Esophagus muscularis mucosa (tissue), 4 donors: ENCODE results near the gene STK16. TPM values are rescaled to one million over a fixed set of nuclear protein-coding genes. Genes with fewer than 3 reads are reported as not detected.
A peak's percentile ranks its signal among the peaks of the same experiment; 100 is the strongest.

Experiments used
- DNase-seq: peaks from one replicate; pipeline ENCODE4 v3.0.0-alpha.2; 2017; ENCODE audit errors: extremely low spot score
- H3K27ac ChIP-seq, 4 donors: fragments of 200-600 bp; sonication (generic); replicated peaks in 1 of 4; 1 replicate in 3 of 4; 2 replicates in 1 of 4; pipeline ENCODE4 v1.5.1; 2016 to 2019; ENCODE audit warnings: mild to moderate bottlenecking in 1 of 4
- H3K27me3 ChIP-seq, 4 donors: fragments of 200-600 bp; sonication (generic); one replicate each; pipeline versions ENCODE4 v1.5.1 to v1.6.0; 2016 to 2019
- H3K36me3 ChIP-seq, 4 donors: fragments of 200-600 bp; sonication (generic); one replicate each; pipeline ENCODE4 v1.5.1; 2016 to 2019
- H3K4me1 ChIP-seq, 4 donors: fragments of 200-600 bp; sonication (generic); one replicate each; pipeline ENCODE4 v1.5.1; 2016 to 2019
- H3K4me3 ChIP-seq, 4 donors: fragments of 200-600 bp; sonication (generic); 1 replicate in 2 of 4; 2 replicates in 2 of 4; pipeline ENCODE4 v1.5.1; 2016 to 2019; ENCODE audit warnings: mild to moderate bottlenecking in 4 of 4, moderate library complexity in 1 of 4
- H3K9me3 ChIP-seq, 4 donors: fragments of 200-600 bp; sonication (generic); 1 replicate in 3 of 4; 2 replicates in 1 of 4; pipeline ENCODE4 v1.5.1; 2016 to 2019
- CTCF ChIP-seq, 3 experiments: fragments of 200-600 bp in 2 of 3; fragments of 450-650 bp in 1 of 3; sonication (generic) in 2 of 3; IDR thresholded peaks; one replicate each; pipeline ENCODE4 v1.5.1; 2017 to 2019; ENCODE audit warnings: antibody characterized with exemption in 3 of 3, mild to moderate bottlenecking in 2 of 3, moderate library complexity in 1 of 3
- EP300 ChIP-seq: sonication (generic); formaldehyde crosslinking; IDR thresholded peaks from one replicate; pipeline ENCODE4 v1.6.1; 2017; ENCODE audit warnings: antibody characterized with exemption
- POLR2A ChIP-seq: fragments of 450-650 bp; IDR thresholded peaks from one replicate; pipeline ENCODE4 v1.6.1; 2017; ENCODE audit warnings: antibody characterized with exemption, moderate library complexity, mild to moderate bottlenecking, low read depth
- POLR2AphosphoS5 ChIP-seq, 2 donors: sonication (generic); formaldehyde crosslinking; IDR thresholded peaks; one replicate each; pipeline ENCODE4 v1.6.1; 2017; ENCODE audit warnings: antibody characterized with exemption in 2 of 2
- WGBS: methylation state at CpG from one replicate; pipeline ENCODE4 v1.1.5; 2018; 5-methylcytosine and 5-hydroxymethylcytosine counted together
- intact Hi-C: fragments of 100-400 bp; cut with DNase I; formaldehyde crosslinking; loops from one replicate; pipeline ENCODE4 v1.15.1; 2023
- total RNA-seq, 4 donors: library from RNA; depleted of rRNA; stranded (reverse); fragments of >200 nt; gene quantifications; one replicate each; pipeline versions ENCODE4 v1.1.0 to v1.2.1, GENCODE V29; 2016

The STK16 gene
- total RNA-seq, 4 donors from 2014 or later, result 12.8 to 21.6 (median 16.7) TPM

- peaks cover 0 to 13% (median 10%) of the 10 kb centered on the region in 4 donors for H3K36me3 ChIP-seq
- no peak for DNase-seq
- H3K4me3 ChIP-seq, result no peak overlapping the region
- intact Hi-C loops, result loop anchor here (10.0 kb wide), 1 partner anchor 46 kb away; the partner anchor contains the start of genes GLB1L and STK16
- no peaks in the 10 kb centered on the region for H3K27me3 ChIP-seq
- WGBS, result 89% methylated on average over 13 of the region's 16 CpGs
- TF ChIP-seq POLR2AphosphoS5 (IDR thresholded peaks at IDR 0.05), result no peak
- no peak for TF ChIP-seq POLR2A
- no peak for TF ChIP-seq CTCF (IDR thresholded peaks at IDR 0.05)
- TF ChIP-seq EP300, result no peak
- H3K9me3 ChIP-seq, result no peaks in the 10 kb centered on the region
- peak overlapping the region; percentile 56 to 73 (median 68) for H3K27ac ChIP-seq
- H3K4me1 ChIP-seq, result peaks cover 9 to 50% (median 45%) of the 10 kb centered on the region in 4 donors
Observed at GRCh38 chr2:219290381-219291171, 45.3 kb downstream of the STK16 start.

GRCh38 chr2:219291394-219291793 is 46.1 kb downstream of the STK16 start:
- H3K36me3 ChIP-seq, result peaks cover 0 to 4% (median 3%) of the 10 kb centered on the region in 4 donors
- no peak for DNase-seq
- no peaks in the 10 kb centered on the region for H3K27me3 ChIP-seq
- no peak overlapping the region for H3K27ac ChIP-seq
- intact Hi-C loops, result loop anchor here (10.0 kb wide), 1 partner anchor 47 kb away; the partner anchor contains the start of genes GLB1L and STK16
- TF ChIP-seq POLR2A, result no peak
- TF ChIP-seq EP300, result no peak
- TF ChIP-seq CTCF (IDR thresholded peaks at IDR 0.05), result no peak
- peaks cover 9 to 42% (median 37%) of the 10 kb centered on the region in 4 donors for H3K4me1 ChIP-seq
- WGBS, result 89% methylated on average over 7 of the region's 7 CpGs
- H3K4me3 ChIP-seq, result no peak overlapping the region
- H3K9me3 ChIP-seq, result no peaks in the 10 kb centered on the region

- no peaks in the 10 kb centered on the region for H3K36me3 ChIP-seq
- TF ChIP-seq POLR2AphosphoS5 (IDR thresholded peaks at IDR 0.05) (no peak), EP300 (no peak)
- no peaks in the 10 kb centered on the region for H3K9me3 ChIP-seq
- peaks cover 9 to 37% (median 32%) of the 10 kb centered on the region in 4 donors for H3K4me1 ChIP-seq
- intact Hi-C loops, result loop anchor here (10.0 kb wide), 1 partner anchor 47 kb away; the partner anchor contains the start of genes GLB1L and STK16
- H3K4me3 ChIP-seq, result no peak overlapping the region
- H3K27me3 ChIP-seq, result no peaks in the 10 kb centered on the region
- WGBS, result 73% methylated on average over 3 of the region's 4 CpGs
- H3K27ac ChIP-seq, result no peak overlapping the region
- DNase-seq, result no peak
Observed at GRCh38 chr2:219291910-219292490, 46.7 kb downstream of the STK16 start.

DNA sequence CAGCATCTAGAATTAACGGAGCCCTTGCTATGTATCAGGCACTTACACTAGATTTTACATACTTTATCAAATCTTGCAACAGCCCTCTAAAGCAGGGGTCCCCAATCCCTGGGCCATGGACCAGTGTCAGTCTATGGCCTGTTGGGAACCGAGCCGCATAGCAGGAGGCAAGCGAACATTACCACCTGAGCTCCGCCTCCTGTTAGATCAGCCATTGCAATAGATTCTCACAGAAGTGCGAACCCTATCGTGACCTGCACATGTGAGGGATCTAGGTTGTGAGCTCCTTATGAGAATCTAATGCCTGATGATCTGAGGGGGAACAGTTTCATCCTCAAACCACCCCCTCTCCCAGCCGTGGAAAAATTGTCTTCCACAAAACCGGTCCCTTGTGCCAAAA is 47.3 kb downstream of the STK16 start:
- WGBS, result 85% methylated on average over 9 of the region's 9 CpGs
- Histone ChIP-seq H3K4me3 (no peak overlapping the region), H3K4me1 (peaks cover 9 to 37% (median 31%) of the 10 kb centered on the region in 4 donors), H3K27me3 (no peaks in the 10 kb centered on the region), H3K9me3 (no peaks in the 10 kb centered on the region), H3K36me3 (no peaks in the 10 kb centered on the region), H3K27ac (no peak overlapping the region)
- no peak for DNase-seq
- intact Hi-C loops, result loop anchor here (10.0 kb wide), 1 partner anchor 48 kb away; the partner anchor contains the start of genes GLB1L and STK16
- TF ChIP-seq POLR2AphosphoS5 (IDR thresholded peaks at IDR 0.05) (no peak), POLR2A (no peak), EP300 (no peak)

GRCh38 chr2:219293736-219294231 is 48.5 kb downstream of the STK16 start:
- 82% methylated on average over 5 of the region's 5 CpGs for WGBS
- DNase-seq, result no peak
- no peaks in the 10 kb centered on the region for H3K36me3 ChIP-seq
- peak overlapping the region; percentile 80 to 90 (median 86) for H3K27ac ChIP-seq
- no peaks in the 10 kb centered on the region for H3K9me3 ChIP-seq
- peaks cover 9 to 38% (median 35%) of the 10 kb centered on the region in 4 donors for H3K4me1 ChIP-seq
- no peaks in the 10 kb centered on the region for H3K27me3 ChIP-seq
- H3K4me3 ChIP-seq, result peak overlapping the region in 2 of 4 donors; percentile 62 to 70
- TF ChIP-seq CTCF (IDR thresholded peaks at IDR 0.05) (no peak), POLR2A (no peak), POLR2AphosphoS5 (IDR thresholded peaks at IDR 0.05) (no peak), EP300 (no peak)
- intact Hi-C loops, result loop anchor here (10.0 kb wide), 1 partner anchor 49 kb away; the partner anchor contains the start of genes GLB1L and STK16
